ENCODE results near the gene PPARG.
"Not testable (repeated sequence)": the region's sequence is repeated elsewhere in the genome, so short reads cannot be mapped to it uniquely, and the experiment has no call there.

Gene PPARG

DNA sequence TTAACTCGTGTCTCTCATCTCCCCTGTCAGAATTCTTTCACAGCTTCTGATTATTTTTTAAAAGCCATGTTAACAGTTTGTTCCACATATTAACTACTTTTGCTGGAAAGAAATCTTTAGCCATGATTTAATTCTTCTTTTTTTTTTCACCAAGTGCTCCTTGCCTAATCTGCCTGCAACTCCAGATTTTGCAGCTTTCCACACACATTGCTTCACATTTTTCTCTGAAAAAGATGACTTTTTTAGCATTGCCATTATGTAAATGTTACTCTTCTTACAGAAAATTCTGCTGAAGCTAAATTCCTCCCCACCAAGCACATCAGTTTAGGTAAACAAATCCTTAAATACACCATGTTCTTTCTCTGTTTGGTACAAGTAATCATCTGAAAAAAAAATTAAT lies 23.4 kb upstream of the PPARG start:
- Histone ChIP-seq H3K4me3 (ENCODE audit: low read depth in 1 of 2, low read length in 2 of 2) (no peak overlapping the region), H3K9ac (ENCODE audit: low read length) (no peak overlapping the region), H3K9me3 (ENCODE audit: low read length) (no peaks in the 10 kb centered on the region), H3K27me3 (ENCODE audit: control insufficient read depth in 1 of 2, insufficient read depth in 2 of 2, low read length in 2 of 2) (no peaks in the 10 kb centered on the region), H3K36me3 (ENCODE audit: insufficient read depth, low read length) (no peaks in the 10 kb centered on the region), H3K4me1 (ENCODE audit: insufficient read depth, low read length) (no peaks in the 10 kb centered on the region), H3K27ac (ENCODE audit: low read depth, low read length) (no peak overlapping the region)

DNA sequence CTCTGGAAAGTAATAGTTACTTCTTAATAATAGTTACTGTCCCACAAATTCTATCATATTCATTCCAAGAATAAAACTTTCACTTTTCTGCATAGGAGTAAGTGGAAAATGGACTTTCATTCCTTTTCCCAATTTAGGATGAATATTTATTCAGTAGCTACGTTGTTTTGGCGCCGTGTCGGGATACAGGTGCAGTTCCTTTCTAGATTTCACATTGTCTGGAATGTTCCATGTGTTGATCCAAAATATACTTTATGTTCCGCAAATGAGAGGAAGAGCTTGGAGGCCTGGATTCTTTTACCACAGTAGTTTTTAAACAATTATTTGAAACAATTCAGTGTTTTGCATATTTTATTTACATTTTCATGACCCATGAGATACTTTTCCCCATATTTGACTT lies 22.8 kb upstream of the PPARG start:
- Histone ChIP-seq H3K36me3 (ENCODE audit: insufficient read depth, low read length) (no peaks in the 10 kb centered on the region), H3K9ac (ENCODE audit: low read length) (no peak overlapping the region), H3K4me3 (ENCODE audit: low read depth in 1 of 2, low read length in 2 of 2) (no peak overlapping the region), H3K27me3 (ENCODE audit: control insufficient read depth in 1 of 2, insufficient read depth in 2 of 2, low read length in 2 of 2) (no peaks in the 10 kb centered on the region), H3K4me1 (ENCODE audit: insufficient read depth, low read length) (no peaks in the 10 kb centered on the region), H3K27ac (ENCODE audit: low read depth, low read length) (no peak overlapping the region), H3K9me3 (ENCODE audit: low read length) (no peaks in the 10 kb centered on the region)

DNA sequence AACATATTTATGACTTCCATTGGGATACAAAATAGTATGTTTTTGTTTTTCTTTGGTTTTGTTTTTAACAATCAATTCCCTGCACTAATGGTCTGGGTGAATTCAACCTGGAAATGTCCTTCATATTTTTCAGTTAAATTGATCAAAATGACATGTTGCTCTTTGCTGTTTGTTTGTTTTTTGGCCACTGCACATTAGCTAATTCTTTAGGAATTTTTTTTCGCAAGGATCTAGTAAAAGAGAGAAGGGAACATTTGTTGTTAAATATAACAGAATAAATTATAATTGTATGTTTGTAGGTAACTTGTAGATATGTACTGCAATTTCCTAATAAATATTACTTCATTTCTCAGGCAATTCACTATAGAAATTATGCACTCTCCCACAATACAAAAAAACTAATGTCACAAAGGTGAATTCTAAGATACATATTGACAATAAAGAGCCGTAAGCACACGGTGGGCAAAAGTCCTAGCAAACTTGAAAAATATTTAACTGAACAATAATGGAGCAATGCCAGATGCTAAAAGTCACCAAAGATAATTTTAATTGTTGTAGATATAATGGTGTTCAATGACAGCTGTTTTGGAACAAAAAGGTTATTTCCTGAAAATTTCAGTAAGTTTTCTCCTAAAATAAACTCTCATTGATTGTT lies 21.4 kb upstream of the PPARG start:
- Histone ChIP-seq H3K27ac (ENCODE audit: low read depth, low read length) (no peak overlapping the region), H3K9ac (ENCODE audit: low read length) (no peak overlapping the region)

DNA sequence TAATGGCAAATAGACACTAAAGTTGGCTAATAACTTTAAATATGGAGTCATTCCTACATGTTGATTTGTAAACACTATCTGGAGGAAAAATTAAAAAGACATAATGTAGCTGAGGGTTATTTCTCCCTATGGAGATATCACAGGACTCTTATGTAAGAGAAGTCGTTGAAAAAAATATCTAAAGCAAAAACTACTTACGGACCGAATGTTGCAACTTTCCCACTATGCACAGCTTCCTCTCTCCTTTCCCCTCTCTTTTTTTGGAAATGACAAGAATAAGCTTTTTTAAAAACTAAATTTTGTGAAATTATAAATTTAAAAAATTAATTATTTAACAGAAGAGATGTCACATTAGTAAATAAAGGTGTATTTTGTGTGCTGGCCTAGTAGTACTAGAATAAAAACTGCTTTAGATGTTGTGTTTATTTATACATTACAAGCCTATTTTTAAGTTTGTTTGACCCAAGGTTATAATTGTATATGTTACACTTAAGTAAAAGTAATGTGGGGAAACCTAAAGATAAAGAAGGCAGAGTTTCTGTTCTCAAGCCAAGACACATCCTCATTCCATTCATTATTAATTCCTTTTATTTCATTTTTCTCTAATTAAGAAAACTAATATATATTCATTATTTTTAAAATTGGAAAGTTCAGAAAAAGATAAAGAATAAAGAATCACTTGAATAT lies 20.7 kb upstream of the PPARG start:
- H3K27me3 ChIP-seq (ENCODE audit: control insufficient read depth in 1 of 2, insufficient read depth in 2 of 2, low read length in 2 of 2) = no peaks in the 10 kb centered on the region
- no peaks in the 10 kb centered on the region for H3K9me3 ChIP-seq (ENCODE audit: low read length)
- no peaks in the 10 kb centered on the region for H3K4me1 ChIP-seq (ENCODE audit: insufficient read depth, low read length)
- H3K9ac ChIP-seq (ENCODE audit: low read length) = no peak overlapping the region
- no peak overlapping the region for H3K4me3 ChIP-seq (ENCODE audit: low read depth in 1 of 2, low read length in 2 of 2)
- no peak overlapping the region for H3K27ac ChIP-seq (ENCODE audit: low read depth, low read length)
- H3K36me3 ChIP-seq (ENCODE audit: insufficient read depth, low read length) = no peaks in the 10 kb centered on the region

More for the DNA sequence above, 21.4 kb upstream of the PPARG start:
- Histone ChIP-seq H3K4me3 (ENCODE audit: low read depth in 1 of 2, low read length in 2 of 2) (no peak overlapping the region), H3K4me1 (ENCODE audit: insufficient read depth, low read length) (no peaks in the 10 kb centered on the region), H3K27me3 (ENCODE audit: control insufficient read depth in 1 of 2, insufficient read depth in 2 of 2, low read length in 2 of 2) (no peaks in the 10 kb centered on the region), H3K36me3 (ENCODE audit: insufficient read depth, low read length) (no peaks in the 10 kb centered on the region), H3K9me3 (ENCODE audit: low read length) (no peaks in the 10 kb centered on the region)

DNA sequence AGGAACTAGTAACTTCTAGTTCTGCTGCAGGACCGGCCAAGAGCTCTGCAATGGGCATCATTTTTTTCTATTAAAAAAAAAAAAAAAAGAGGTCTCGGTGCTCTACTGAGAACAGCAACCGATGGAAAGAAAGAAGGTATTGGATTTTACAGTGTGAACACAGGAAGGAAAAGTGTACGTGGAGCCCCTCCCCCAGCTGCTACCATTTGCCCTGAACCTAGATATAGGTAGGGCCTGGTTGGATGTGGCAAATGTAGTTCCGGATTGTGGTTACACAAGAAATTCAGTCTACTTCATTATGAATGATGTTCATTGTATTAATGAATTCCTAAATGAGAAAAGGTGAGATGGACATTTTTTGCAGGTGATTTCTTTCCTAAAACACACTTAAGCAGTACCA lies 17.9 kb upstream of the PPARG start:
- Histone ChIP-seq H3K9me3 (ENCODE audit: low read length) (no peaks in the 10 kb centered on the region), H3K4me1 (ENCODE audit: insufficient read depth, low read length) (no peaks in the 10 kb centered on the region), H3K9ac (ENCODE audit: low read length) (no peak overlapping the region), H3K27ac (ENCODE audit: low read depth, low read length) (no peak overlapping the region), H3K36me3 (ENCODE audit: insufficient read depth, low read length) (no peaks in the 10 kb centered on the region), H3K4me3 (ENCODE audit: low read depth in 1 of 2, low read length in 2 of 2) (no peak overlapping the region), H3K27me3 (ENCODE audit: control insufficient read depth in 1 of 2, insufficient read depth in 2 of 2, low read length in 2 of 2) (no peaks in the 10 kb centered on the region)

DNA sequence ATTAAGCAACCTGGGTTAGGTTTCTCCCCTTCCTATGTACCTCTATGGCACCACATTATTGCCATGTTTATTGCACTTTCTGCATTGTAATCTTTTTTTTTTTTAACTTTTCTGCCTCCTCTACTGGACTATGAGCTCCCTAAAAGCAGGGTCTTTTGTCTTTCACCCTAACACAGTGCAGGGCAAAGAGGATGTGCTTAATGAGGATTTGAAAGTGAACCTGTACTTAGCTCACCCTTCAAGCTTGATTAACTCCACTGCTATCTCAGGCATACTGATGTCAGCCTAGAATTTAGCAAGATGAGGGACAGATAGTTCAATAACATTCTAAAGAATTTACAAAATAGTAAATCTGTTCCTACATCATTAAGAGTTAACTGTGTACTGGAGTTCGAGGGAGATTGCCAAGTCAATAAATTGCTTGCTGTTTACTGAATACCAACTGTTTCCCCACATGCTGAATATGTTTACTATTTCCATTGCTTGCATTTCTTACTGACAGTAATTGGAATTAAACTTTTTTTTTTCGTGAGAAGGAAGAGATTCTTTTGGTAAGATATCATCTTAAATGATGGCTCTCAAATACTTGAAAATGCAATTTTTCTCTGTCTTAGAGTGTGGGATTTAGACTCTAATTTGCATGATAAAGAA lies 15.7 kb upstream of the PPARG start:
- H3K9ac ChIP-seq (ENCODE audit: low read length) = no peak overlapping the region
- H3K27me3 ChIP-seq (ENCODE audit: control insufficient read depth in 1 of 2, insufficient read depth in 2 of 2, low read length in 2 of 2) = no peaks in the 10 kb centered on the region
- H3K9me3 ChIP-seq (ENCODE audit: low read length) = no peaks in the 10 kb centered on the region
- H3K4me1 ChIP-seq (ENCODE audit: insufficient read depth, low read length) = no peaks in the 10 kb centered on the region
- no peak overlapping the region for H3K27ac ChIP-seq (ENCODE audit: low read depth, low read length)
- H3K36me3 ChIP-seq (ENCODE audit: insufficient read depth, low read length) = no peaks in the 10 kb centered on the region
- H3K4me3 ChIP-seq (ENCODE audit: low read depth in 1 of 2, low read length in 2 of 2) = no peak overlapping the region

DNA sequence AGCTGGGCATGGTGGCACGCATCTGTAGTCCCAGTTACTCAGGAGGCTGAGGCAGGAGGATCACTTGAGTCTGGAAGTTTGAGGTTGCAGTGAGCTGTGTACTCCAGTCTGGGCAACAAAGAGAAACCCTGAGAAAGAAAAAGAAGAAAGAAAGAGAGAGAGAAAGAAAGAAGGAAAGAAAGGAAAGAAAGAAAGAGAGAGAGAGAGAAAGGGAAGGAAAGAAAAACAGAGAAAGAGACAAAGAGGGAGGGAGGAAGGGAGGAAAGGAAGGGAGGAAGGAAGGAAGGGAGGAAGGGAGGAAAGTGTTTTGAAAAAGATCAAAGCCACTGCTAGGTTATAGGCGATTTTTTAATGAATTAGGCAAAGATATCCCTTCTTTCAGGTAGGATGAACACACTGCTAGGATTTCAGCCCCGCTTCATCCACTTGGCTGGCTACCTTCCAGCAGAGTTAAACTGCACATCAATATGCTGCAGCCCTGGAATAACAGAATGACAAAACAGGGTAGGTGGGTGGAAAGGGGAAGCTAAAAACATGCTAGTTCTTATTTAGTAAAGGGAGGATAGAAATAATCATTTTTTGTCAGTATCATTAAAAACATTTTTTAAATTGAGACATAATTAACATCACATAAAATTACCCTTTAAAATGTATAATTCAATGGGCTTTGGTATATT lies 12.8 kb upstream of the PPARG start:
- H3K4me1 ChIP-seq (ENCODE audit: insufficient read depth, low read length) = no peaks in the 10 kb centered on the region
- peaks cover 0 to 4% of the 10 kb centered on the region in 2 donors for H3K27me3 ChIP-seq (ENCODE audit: control insufficient read depth in 1 of 2, insufficient read depth in 2 of 2, low read length in 2 of 2)
- no peaks in the 10 kb centered on the region for H3K9me3 ChIP-seq (ENCODE audit: low read length)
- H3K9ac ChIP-seq (ENCODE audit: low read length) = no peak overlapping the region
- no peak overlapping the region for H3K4me3 ChIP-seq (ENCODE audit: low read depth in 1 of 2, low read length in 2 of 2)
- no peaks in the 10 kb centered on the region for H3K36me3 ChIP-seq (ENCODE audit: insufficient read depth, low read length)
- H3K27ac ChIP-seq (ENCODE audit: low read depth, low read length) = no peak overlapping the region

DNA sequence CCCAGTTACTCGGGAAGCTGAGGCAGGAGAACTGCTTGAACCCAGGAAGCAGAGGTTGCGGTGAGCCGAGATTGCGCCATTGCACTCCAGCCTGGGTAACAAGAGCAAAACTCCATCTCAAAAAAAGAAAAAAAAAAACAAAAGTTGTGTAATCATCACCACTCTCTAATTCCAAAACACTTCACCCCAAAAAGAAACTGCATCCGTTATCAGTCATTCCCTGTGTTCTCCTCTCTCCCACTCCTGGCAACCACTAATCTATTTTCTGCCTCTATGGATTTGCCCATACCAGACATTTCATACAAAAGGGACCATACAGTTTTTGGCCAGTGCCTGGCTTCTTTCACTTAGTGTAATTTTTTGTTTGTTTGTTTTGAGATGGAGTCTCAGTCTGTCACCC lies 12.0 kb upstream of the PPARG start:
- not testable (repeated sequence) for H3K4me3 ChIP-seq (ENCODE audit: low read depth in 1 of 2, low read length in 2 of 2); H3K9me3 ChIP-seq (ENCODE audit: low read length); H3K4me1 ChIP-seq (ENCODE audit: insufficient read depth, low read length); H3K27ac ChIP-seq (ENCODE audit: low read depth, low read length); H3K9ac ChIP-seq (ENCODE audit: low read length); H3K27me3 ChIP-seq (ENCODE audit: control insufficient read depth in 1 of 2, insufficient read depth in 2 of 2, low read length in 2 of 2); H3K36me3 ChIP-seq (ENCODE audit: insufficient read depth, low read length)

DNA sequence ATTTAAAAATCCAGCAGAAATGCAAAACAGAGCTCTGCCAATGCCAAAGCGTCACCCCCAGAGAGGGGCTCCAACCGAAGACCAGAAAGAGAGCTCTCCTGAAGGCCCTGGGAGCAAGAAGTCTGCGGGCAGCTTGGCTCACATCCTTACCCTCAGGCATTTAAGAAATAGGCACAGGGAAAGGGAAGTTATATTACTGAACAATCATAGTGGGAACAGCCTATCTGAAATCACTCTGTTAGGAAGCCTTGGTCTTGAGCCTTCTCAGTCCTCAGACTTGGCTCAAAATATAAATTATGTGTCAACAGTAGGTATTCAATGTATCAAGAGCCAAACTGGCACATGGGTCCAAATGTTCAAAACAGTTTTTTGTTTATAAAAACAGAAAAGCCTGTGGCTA lies 10.3 kb upstream of the PPARG start:
- H3K9me3 ChIP-seq (ENCODE audit: low read length) = no peaks in the 10 kb centered on the region
- no peaks in the 10 kb centered on the region for H3K36me3 ChIP-seq (ENCODE audit: insufficient read depth, low read length)
- no peaks in the 10 kb centered on the region for H3K4me1 ChIP-seq (ENCODE audit: insufficient read depth, low read length)
- no peak overlapping the region for H3K9ac ChIP-seq (ENCODE audit: low read length)
- H3K4me3 ChIP-seq (ENCODE audit: low read depth in 1 of 2, low read length in 2 of 2) = no peak overlapping the region
- H3K27ac ChIP-seq (ENCODE audit: low read depth, low read length) = no peak overlapping the region
- peaks cover 0 to 4% of the 10 kb centered on the region in 2 donors for H3K27me3 ChIP-seq (ENCODE audit: control insufficient read depth in 1 of 2, insufficient read depth in 2 of 2, low read length in 2 of 2)

DNA sequence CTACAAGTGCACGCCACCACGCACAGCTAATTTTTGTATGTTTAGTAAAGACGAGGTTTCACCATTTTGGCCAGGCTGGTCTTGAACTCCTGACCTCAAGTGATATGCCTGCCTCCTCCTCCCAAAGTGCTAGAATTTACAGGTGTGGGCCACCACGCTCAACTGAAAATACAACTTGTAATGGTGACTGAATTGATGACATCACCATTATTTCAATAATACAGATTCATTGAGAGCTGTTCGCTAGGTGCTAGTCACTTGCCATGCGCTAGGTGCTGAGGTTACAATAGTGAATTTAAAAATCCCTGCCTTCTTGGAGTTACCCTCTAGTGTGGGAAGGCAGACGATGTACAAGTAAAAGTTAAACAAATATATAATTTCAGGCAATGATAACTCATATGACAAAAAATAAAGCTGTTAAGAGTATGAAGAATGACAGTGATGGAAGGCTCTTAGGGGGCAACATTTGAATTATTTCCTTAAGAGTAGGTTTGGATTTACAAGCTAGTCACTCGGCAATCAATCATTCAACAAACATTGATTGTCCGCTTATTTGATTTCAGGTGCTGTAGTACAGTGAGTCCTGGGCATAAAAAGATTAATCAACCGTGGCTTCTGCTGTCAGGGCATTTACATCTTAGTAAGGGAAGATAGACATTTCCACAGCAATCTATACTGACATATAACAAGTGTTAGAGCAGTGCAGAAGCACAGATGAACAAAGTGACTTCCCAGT lies 9.1 kb upstream of the PPARG start:
- Histone ChIP-seq H3K4me3 (ENCODE audit: low read depth in 1 of 2, low read length in 2 of 2) (no peak overlapping the region), H3K27ac (ENCODE audit: low read depth, low read length) (no peak overlapping the region), H3K27me3 (ENCODE audit: control insufficient read depth in 1 of 2, insufficient read depth in 2 of 2, low read length in 2 of 2) (peaks cover 0 to 4% of the 10 kb centered on the region in 2 donors), H3K36me3 (ENCODE audit: insufficient read depth, low read length) (no peaks in the 10 kb centered on the region), H3K9ac (ENCODE audit: low read length) (no peak overlapping the region), H3K9me3 (ENCODE audit: low read length) (no peaks in the 10 kb centered on the region), H3K4me1 (ENCODE audit: insufficient read depth, low read length) (no peaks in the 10 kb centered on the region)

DNA sequence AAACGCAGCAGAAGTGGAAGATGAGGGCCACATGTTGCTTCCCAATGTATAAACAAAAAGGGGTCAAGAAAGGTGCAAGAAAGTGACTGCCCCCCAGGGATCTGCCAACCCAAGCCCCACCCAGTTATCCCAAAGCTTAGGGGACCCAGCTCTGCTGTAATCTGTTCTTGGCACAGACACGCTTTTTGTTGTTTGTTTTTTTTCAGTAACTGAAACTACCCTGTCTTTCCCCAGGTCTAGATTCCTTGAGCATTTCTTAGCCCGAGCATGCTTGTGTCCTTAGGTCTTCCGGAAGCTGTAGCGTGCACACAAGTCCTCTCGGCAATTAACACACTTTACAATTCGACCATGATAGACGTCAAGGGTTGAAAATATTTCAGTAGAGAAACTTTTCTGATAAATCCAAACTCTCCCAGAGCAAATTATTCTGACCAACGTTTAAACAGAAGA lies 8.5 kb upstream of the PPARG start:
- Histone ChIP-seq H3K9me3 (ENCODE audit: low read length) (no peaks in the 10 kb centered on the region), H3K27ac (ENCODE audit: low read depth, low read length) (no peak overlapping the region), H3K27me3 (ENCODE audit: control insufficient read depth in 1 of 2, insufficient read depth in 2 of 2, low read length in 2 of 2) (peaks cover 0 to 4% of the 10 kb centered on the region in 2 donors), H3K36me3 (ENCODE audit: insufficient read depth, low read length) (no peaks in the 10 kb centered on the region), H3K4me3 (ENCODE audit: low read depth in 1 of 2, low read length in 2 of 2) (no peak overlapping the region), H3K9ac (ENCODE audit: low read length) (no peak overlapping the region), H3K4me1 (ENCODE audit: insufficient read depth, low read length) (no peaks in the 10 kb centered on the region)
